Loucy (cell line): Measurements from ENCODE around the gene SKA1.

ENCODE experiments used
- H2AFZ ChIP-seq: fragments of 200-600 bp; sonication (generic); 2 replicates; pipeline ENCODE4 v1.6.0; 2016; ENCODE audit warnings: antibody characterized with exemption, mild to moderate bottlenecking, low read length, moderate library complexity
- H3F3A ChIP-seq: fragments of 200-600 bp; 2 replicates; pipeline ENCODE4 v1.6.0; 2016; ENCODE audit warnings: antibody characterized with exemption, low read depth, mild to moderate bottlenecking
- H3K27me3 ChIP-seq: fragments of 200-600 bp; sonication (generic); 2 replicates; pipeline ENCODE4 v1.6.1; 2014; ENCODE audit warnings: low read length, mild to moderate bottlenecking; ENCODE audit not compliant: insufficient read depth, poor library complexity, severe bottlenecking
- H3K36me3 ChIP-seq: fragments of 200-600 bp; sonication (generic); 2 replicates; pipeline ENCODE4 v1.6.1; 2016; ENCODE audit warnings: low read length; ENCODE audit not compliant: insufficient read depth
- H3K4me1 ChIP-seq: fragments of 200-600 bp; sonication (generic); 2 replicates; pipeline ENCODE4 v1.5.1; 2014; ENCODE audit warnings: low read length, mild to moderate bottlenecking; ENCODE audit not compliant: insufficient read depth, poor library complexity, severe bottlenecking
- H3K4me2 ChIP-seq: fragments of 200-600 bp; sonication (generic); 2 replicates; pipeline ENCODE4 v1.6.0; 2014; ENCODE audit warnings: antibody characterized with exemption, low read length, low read depth, mild to moderate bottlenecking; ENCODE audit not compliant: poor library complexity, severe bottlenecking
- H3K4me3 ChIP-seq: fragments of 200-600 bp; sonication (generic); 2 replicates; pipeline ENCODE4 v1.5.1; 2014; ENCODE audit warnings: low read length, mild to moderate bottlenecking, mixed read lengths; ENCODE audit not compliant: poor library complexity, severe bottlenecking
- H3K79me2 ChIP-seq: fragments of 200-600 bp; sonication (generic); 2 replicates; pipeline ENCODE4 v1.6.1; 2014; ENCODE audit warnings: low read length; ENCODE audit not compliant: insufficient read depth
- H3K9ac ChIP-seq: fragments of 200-600 bp; sonication (generic); 2 replicates; pipeline ENCODE4 v1.6.0; 2014; ENCODE audit warnings: mild to moderate bottlenecking, low read depth, low read length, moderate library complexity; ENCODE audit not compliant: poor library complexity, severe bottlenecking
- H3K9me2 ChIP-seq: fragments of 200-600 bp; sonication (generic); replicated peaks from 2 replicates; pipeline ENCODE4 v1.6.1; 2016; ENCODE audit warnings: low read depth, low read length, mixed read lengths
- H3K9me3 ChIP-seq: fragments of 200-600 bp; sonication (generic); 2 replicates; pipeline ENCODE4 v1.6.1; 2014; ENCODE audit warnings: mild to moderate bottlenecking, antibody characterized with exemption, low read length, low read depth; ENCODE audit not compliant: insufficient read depth
- H4K20me1 ChIP-seq: fragments of 200-600 bp; sonication (generic); 2 replicates; pipeline ENCODE4 v1.6.0; 2014; ENCODE audit warnings: antibody characterized with exemption, low read length, mild to moderate bottlenecking; ENCODE audit not compliant: insufficient read depth, poor library complexity, severe bottlenecking
- EZH2phosphoT487 ChIP-seq: fragments of 200-600 bp; IDR thresholded peaks from 2 replicates; pipeline ENCODE4 v1.6.1; 2018; ENCODE audit warnings: antibody characterized with exemption, mild to moderate bottlenecking, moderate library complexity, borderline replicate concordance
- TF ChIP-seq, protein P1 (sequence below): fragments of 200-600 bp; sonication (generic); conservative IDR thresholded peaks from 2 replicates; pipeline ENCODE4 v1.5.1; 2014; ENCODE audit warnings: mild to moderate bottlenecking, antibody characterized with exemption, low read length

SKA1 gene

DNA sequence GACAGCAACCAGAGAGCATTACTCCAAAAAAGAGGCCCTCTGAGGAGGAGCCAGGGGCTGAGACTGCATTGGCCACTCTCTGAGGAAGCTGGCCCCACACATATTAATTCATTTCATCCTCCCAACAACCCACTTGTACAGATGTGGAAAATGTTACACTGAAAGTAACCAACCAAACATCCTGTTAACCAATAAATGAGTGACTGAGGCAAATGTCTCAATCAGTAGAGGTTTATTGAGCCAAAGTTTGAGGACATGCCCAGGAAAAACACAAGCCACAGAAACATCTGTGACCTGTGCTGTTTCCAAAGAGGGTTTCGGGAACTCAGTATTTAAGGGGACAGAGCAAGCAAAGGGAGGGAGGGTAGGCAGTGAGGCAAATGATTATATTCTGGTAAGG is 53.0 kb downstream of the SKA1 start:
- no peak overlapping the region for H2AFZ ChIP-seq

DNA sequence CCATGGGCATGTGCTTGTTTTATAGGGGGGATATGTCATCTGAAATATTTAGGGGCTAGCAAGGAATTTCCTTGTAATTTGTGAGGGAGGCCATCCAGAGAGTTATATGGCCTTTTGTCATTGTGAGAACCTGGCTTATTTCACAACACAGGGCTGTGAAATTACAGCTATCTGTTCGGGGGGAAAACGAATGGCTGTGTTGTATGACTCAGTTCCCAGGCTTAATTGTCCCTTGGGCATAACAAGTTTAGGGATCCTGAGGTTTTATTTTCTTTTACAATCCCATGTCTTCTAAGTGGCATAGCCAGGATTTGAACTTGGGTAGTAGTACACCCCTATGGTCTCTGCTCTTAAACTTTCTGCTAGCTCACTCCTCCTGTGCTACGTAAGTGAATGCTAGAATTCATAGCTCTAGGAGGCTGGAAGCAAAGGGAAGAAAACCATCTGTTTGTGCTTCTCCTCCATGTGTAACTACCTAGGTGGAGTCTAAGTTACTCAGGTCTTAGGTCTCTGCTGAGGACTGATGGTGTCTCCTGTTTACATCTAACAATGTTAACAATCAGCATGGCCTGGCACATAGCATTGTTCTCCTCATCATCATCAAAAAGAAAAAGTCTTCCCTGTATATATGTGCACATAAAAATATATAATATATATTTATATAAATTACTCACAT is 53.8 kb downstream of the SKA1 start:
- H3K9ac ChIP-seq: no peak overlapping the region
- no peak overlapping the region for H2AFZ ChIP-seq
- no peaks in the 10 kb centered on the region for H3K27me3 ChIP-seq
- H3K4me3 ChIP-seq: no peak overlapping the region
- H3F3A ChIP-seq: no peaks in the 10 kb centered on the region
- peaks cover 3% of the 10 kb centered on the region; the same call in 1 of the 2 replicates for H3K9me3 ChIP-seq
- H3K4me1 ChIP-seq: no peaks in the 10 kb centered on the region
- H4K20me1 ChIP-seq: no peaks in the 10 kb centered on the region
- H3K4me2 ChIP-seq: no peak overlapping the region
- H3K36me3 ChIP-seq: no peaks in the 10 kb centered on the region
- no peaks in the 10 kb centered on the region for H3K9me2 ChIP-seq
- TF ChIP-seq, protein P1, sequence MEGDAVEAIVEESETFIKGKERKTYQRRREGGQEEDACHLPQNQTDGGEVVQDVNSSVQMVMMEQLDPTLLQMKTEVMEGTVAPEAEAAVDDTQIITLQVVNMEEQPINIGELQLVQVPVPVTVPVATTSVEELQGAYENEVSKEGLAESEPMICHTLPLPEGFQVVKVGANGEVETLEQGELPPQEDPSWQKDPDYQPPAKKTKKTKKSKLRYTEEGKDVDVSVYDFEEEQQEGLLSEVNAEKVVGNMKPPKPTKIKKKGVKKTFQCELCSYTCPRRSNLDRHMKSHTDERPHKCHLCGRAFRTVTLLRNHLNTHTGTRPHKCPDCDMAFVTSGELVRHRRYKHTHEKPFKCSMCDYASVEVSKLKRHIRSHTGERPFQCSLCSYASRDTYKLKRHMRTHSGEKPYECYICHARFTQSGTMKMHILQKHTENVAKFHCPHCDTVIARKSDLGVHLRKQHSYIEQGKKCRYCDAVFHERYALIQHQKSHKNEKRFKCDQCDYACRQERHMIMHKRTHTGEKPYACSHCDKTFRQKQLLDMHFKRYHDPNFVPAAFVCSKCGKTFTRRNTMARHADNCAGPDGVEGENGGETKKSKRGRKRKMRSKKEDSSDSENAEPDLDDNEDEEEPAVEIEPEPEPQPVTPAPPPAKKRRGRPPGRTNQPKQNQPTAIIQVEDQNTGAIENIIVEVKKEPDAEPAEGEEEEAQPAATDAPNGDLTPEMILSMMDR: no peak
- TF ChIP-seq EZH2phosphoT487: no peak
- H3K79me2 ChIP-seq: no peaks in the 10 kb centered on the region

More for the DNA sequence above, 53.0 kb downstream of the SKA1 start:
- Histone ChIP-seq H3K4me1 (no peaks in the 10 kb centered on the region), H3K4me2 (no peak overlapping the region), H4K20me1 (no peaks in the 10 kb centered on the region), H3K79me2 (no peaks in the 10 kb centered on the region), H3K9me3 (peaks cover 3% of the 10 kb centered on the region; the same call in 1 of the 2 replicates), H3F3A (no peaks in the 10 kb centered on the region), H3K4me3 (no peak overlapping the region), H3K9me2 (no peaks in the 10 kb centered on the region), H3K27me3 (no peaks in the 10 kb centered on the region), H3K36me3 (no peaks in the 10 kb centered on the region), H3K9ac (no peak overlapping the region)
- TF ChIP-seq, protein P1: no peak
- no peak for TF ChIP-seq EZH2phosphoT487

- Histone ChIP-seq H3K36me3 (no peaks in the 10 kb centered on the region), H3K79me2 (no peaks in the 10 kb centered on the region), H3K9me2 (no peaks in the 10 kb centered on the region), H3K4me2 (no peak overlapping the region), H2AFZ (no peak overlapping the region; the same call in 1 of the 2 replicates), H3K4me1 (no peaks in the 10 kb centered on the region), H3K9ac (no peak overlapping the region), H3K27me3 (no peaks in the 10 kb centered on the region), H3K9me3 (peaks cover 3% of the 10 kb centered on the region; the same call in 1 of the 2 replicates), H3F3A (no peaks in the 10 kb centered on the region), H3K4me3 (no peak overlapping the region), H4K20me1 (no peaks in the 10 kb centered on the region)
- TF ChIP-seq, protein P1: peak; percentile 62
- TF ChIP-seq EZH2phosphoT487: no peak
Measured at GRCh38 chr18:50429207-50429948, 54.5 kb downstream of the SKA1 start.
